NOMO-1 treated with dmso at 0.1 percent for 144 hours (cell line): Measurements from ENCODE around the gene PLAAT5.
"Not testable (repeated sequence)": the region's sequence is repeated elsewhere in the genome, so short reads cannot be mapped to it uniquely, and the experiment has no call there.

Experiments used
- DNase-seq: peaks from one replicate; lab custom pipeline; 2025; ENCODE audit not compliant: unreplicated experiment; lab: John Stamatoyannopoulos, UW

The PLAAT5 gene

GRCh38 chr11:63490551-63491239 is at the start of gene PLAAT5:
Gene PLAAT5, minus strand, starts transcription at chr11:63491167. Its CDS starts 133 bp downstream, at chr11:63491034.
- DNase-seq, result no peak

DNA sequence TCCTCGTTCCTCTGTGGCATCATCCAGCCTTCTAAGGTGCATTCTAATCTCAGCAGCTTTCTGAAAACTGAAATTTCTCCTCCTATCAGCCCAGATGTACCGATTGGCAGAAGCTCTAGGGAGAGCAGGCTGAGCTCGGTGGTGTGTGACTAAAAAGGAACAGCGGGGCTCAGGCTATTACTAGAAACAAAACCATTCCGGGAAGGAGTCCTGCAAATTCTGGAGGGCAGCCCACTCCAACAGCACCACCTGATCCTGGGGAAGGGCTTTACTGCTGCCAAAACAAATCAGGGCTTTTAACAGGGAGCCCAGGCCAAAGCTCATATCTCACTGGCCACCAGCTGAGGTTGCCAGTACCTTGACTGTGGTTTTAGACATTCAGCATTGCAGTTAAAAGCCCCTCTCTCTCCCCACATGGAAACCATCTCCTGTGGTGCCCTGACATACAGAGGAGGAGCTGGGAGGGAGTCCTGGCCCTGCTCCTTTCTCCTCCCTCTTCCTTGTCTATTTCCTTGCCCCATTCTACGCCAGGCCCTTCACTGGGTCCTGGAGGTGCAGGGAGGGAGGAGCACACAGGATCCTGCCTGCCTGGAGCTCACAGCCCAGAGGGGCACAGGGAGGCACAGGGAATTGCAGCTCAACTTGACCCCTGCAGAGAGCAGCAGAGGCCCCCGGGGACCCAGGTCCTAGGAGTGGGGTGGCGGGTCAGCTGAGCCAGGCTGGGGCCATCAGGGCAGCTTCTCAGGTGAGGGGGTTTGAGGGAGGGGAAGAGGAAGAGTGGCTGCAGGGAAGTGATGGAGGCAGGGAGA is 46.5 kb upstream of the PLAAT5 start:
- DNase-seq, result no peak

- DNase-seq, result no peak
These were observed 45.8 kb upstream of the PLAAT5 start, which contains the start of gene PLAAT4 for GRCh38 chr11:63536669-63537292. Gene PLAAT4, plus strand, starts transcription at chr11:63536808. Its CDS starts 61 bp downstream, at chr11:63536869.

GRCh38 chr11:63535734-63536133 is 44.8 kb upstream of the PLAAT5 start:
- no peak for DNase-seq

DNA sequence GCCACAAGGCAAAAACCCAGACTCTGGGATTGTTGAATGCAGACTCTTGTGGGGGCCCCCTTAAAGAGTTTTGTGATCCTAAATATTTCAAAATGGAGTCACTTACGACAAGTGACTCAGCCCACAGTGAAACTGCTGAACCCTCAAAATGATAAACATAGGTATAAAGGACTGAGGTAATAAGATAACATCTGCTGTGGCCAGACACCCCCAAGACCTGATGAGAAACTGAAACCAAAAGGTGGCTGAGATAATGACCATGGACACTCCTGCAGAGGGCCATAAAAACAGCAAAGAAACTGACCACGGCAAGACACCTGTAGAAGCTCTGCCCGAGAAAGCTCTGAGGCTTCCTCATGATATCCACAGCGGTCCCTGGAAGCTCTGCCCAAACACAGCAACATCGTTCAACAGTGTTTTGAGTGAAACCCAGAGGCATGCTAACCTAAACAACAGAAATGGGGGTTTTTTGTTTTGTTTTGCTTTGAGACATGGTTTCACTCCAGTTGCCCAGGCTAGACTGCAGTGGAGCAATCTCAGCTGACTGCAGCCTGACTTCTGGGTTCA is 44.0 kb upstream of the PLAAT5 start:
- DNase-seq, result no peak

DNA sequence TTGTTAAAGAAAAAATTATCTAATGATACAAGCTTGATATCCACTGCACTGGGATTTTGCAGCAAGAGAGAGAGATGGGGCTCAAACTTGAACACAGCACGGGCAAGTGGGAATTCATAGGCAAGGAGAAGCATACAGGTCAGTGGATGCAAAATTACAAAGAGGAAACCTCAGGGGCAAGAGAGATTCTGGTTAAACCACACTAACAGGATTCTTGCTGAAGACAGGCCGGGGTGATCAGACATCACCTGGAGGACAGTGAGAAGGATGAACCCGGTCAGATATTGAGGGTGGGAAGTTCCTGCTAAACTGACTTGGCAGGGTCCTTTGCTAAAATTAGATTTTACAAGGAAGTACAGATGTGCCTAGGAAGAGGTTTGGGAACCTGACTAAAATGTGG is 43.1 kb upstream of the PLAAT5 start:
- no peak for DNase-seq

GRCh38 chr11:63532799-63533475 is 42.0 kb upstream of the PLAAT5 start:
- no peak for DNase-seq

- no peak for DNase-seq
These were observed 41.1 kb upstream of the PLAAT5 start for GRCh38 chr11:63532117-63532516.

GRCh38 chr11:63531074-63531792 is 40.3 kb upstream of the PLAAT5 start:
- DNase-seq, result not testable (repeated sequence)

GRCh38 chr11:63530021-63530420 is 39.1 kb upstream of the PLAAT5 start:
- no peak for DNase-seq

GRCh38 chr11:63529373-63529772 is 38.4 kb upstream of the PLAAT5 start:
- DNase-seq, result not testable (repeated sequence)

DNA sequence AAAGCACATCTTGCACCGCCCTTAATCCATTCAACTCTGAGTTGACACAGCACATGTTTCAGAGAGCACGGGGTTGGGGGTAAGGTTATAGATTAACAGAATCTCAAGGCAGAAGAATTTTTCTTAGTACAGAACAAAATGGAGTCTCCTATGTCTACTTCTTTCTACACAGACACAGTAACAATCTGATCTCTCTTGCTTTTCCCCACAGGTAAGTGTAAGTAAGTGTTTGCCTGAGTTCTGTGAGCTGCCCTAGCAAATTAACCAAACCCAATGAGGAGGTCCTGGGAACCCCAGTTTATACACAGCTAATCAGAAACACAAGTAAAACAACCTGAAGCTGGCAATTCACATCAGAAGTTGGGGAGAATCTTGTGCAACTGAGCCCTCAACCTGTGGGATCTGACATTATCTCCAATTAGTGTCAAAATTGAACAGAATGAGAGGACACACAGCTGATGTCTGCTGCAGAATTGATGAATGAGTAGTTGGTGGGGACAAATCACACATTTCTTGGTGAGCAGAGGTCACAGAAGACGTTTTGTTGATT is 37.8 kb upstream of the PLAAT5 start:
- not testable (repeated sequence) for DNase-seq

DNA sequence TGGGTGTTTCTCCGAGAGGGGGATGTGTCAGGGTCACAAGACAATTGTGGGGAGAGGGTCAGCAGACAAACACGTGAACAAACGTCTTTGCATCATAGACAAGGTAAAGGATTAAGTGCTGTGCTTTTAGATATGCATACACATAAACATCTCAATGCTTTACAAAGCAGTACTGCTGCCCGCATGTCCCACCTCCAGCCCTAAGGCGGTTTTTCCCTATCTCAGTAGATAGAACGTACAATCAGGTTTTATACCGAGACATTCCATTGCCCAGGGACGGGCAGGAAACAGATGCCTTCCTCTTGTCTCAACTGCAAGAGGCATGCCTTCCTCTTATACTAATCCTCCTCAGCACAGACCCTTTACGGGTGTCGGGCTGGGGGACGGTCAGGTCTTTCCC is 37.2 kb upstream of the PLAAT5 start:
- not testable (repeated sequence) for DNase-seq

DNA sequence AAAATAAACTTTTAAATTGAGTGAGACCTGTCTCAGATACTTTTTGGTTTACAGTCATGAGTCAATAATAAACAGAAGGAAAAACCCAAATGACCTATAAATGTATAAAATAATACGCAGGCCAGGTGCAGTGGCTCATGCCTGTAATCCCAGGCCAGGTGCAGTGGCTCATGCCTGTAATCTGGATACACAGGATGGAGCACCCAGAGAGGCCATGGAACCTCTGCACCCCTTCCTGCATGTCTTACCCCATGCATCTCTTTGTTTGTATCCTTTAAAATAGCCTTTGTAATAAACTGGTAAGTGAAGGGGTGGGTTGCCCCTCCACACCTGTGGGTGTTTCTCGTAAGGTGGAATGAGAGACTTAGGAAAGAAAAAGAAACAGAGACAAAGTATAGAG is 36.7 kb upstream of the PLAAT5 start:
- DNase-seq, result no peak

DNA sequence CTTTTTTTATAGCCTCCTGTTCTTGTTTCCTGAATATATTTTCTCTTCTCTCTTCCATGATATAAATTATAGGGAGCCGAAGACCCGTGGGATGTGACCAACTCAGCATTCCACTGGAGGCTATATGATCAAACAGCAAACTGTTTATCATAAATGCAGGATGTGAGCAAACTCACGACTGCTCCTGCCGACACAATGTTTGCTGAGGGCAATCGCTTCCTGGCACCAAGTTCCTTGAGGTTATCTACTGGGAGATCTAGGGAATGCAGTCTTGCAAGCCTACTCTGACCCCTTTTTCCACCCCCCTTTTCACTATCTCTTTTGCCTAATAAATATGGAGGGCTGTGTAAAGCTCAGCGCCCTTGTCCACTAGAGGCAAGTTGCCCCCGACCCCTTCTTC is 32.2 kb upstream of the PLAAT5 start:
- no peak for DNase-seq

DNA sequence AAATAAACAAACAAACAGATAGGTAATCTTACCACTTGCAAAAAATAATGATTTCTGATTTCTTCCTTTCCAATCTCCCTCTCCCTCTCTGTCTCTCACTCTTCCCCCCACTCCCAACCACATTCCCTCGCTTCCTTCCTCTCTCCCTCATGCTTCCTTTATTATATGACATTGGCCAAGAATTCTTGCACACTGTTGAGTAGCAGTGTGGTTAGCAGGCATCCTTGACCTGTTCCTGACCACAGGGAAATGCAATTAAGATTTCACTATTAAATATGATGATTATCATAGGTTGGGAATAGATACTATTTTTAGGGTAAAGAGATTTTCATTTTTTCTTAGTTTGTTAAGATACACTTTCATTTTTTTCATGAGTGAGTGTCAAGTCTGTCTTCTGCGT is 30.9 kb upstream of the PLAAT5 start:
- DNase-seq, result no peak

DNA sequence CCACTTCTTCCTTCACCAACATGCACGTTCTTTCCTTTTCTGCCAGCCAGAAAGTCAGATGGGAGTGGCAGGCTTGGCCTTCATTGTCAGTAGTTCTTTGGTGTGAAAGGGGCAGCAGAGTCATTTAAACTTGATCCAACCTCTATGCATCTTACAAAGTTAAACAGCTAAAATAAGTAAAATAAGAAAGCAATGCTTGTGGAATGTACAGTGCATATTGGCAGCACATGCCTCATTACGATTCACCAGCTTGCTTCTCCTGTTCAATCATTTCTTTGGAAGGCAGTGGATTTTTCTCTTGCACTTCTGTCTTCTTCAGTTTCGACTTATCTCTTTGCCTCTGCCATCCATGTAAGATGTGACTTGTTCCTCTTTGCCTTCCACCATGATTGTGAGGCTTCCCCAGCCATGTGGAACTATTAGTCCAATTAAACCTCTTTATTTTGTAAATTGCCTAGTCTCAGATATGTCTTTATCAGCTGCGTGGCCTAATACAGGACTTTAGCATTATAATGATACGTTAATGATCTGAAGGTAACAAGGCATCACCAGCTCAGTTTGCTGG is 29.7 kb upstream of the PLAAT5 start:
- DNase-seq, result no peak

- no peak for DNase-seq
These were observed 27.6 kb upstream of the PLAAT5 start for GRCh38 chr11:63518548-63518947.

- DNase-seq, result no peak
These were observed 26.2 kb upstream of the PLAAT5 start for GRCh38 chr11:63517156-63517555.

- no peak for DNase-seq
These were observed 25.1 kb upstream of the PLAAT5 start for GRCh38 chr11:63516109-63516508.
